ENCODE data around the gene KRTAP20-2. TPM values are rescaled to one million over a fixed set of nuclear protein-coding genes. Genes with fewer than 3 reads are reported as not detected.

KRTAP20-2 gene
- total RNA-seq: not detected

DNA sequence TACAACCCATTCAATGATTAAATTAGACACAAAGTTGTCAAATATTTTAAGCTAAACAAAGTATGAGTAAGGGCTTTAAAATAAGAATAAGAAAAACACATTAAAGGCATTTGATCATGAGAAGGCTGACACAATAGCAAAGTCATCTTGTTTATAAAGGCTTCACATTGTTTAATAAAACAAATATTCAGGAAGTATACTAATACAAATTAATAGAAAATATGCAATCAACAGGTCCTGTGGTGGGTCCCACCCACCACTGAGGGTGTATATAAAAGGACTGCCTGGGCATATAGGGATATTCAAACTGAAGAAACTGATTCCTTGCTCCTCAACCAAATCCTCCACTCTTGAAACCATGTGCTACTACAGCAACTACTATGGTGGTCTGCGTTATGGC lies at the start of gene KRTAP20-2:
Gene KRTAP20-2, plus strand, starts transcription at position 301 of the 400 bp plus-strand sequence. Its CDS starts 58 bp downstream, at position 359.
- 94 to 100% methylated on average over 1 of the region's 1 CpG for WGBS, 2 donors
- no peaks in the 10 kb centered on the region for H3K27me3 ChIP-seq
- no peak within 1 kb of the TSS for H3K27ac ChIP-seq
- TF ChIP-seq POLR2A (IDR thresholded peaks at IDR 0.05) (no peak), EP300 (IDR thresholded peaks at IDR 0.05) (no peak)
- TF ChIP-seq, protein P1, sequence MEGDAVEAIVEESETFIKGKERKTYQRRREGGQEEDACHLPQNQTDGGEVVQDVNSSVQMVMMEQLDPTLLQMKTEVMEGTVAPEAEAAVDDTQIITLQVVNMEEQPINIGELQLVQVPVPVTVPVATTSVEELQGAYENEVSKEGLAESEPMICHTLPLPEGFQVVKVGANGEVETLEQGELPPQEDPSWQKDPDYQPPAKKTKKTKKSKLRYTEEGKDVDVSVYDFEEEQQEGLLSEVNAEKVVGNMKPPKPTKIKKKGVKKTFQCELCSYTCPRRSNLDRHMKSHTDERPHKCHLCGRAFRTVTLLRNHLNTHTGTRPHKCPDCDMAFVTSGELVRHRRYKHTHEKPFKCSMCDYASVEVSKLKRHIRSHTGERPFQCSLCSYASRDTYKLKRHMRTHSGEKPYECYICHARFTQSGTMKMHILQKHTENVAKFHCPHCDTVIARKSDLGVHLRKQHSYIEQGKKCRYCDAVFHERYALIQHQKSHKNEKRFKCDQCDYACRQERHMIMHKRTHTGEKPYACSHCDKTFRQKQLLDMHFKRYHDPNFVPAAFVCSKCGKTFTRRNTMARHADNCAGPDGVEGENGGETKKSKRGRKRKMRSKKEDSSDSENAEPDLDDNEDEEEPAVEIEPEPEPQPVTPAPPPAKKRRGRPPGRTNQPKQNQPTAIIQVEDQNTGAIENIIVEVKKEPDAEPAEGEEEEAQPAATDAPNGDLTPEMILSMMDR (IDR thresholded peaks at IDR 0.05): no peak
- H3K36me3 ChIP-seq: no peaks in the 10 kb centered on the region
- no peaks in the 10 kb centered on the region for H3K4me1 ChIP-seq
- no peak within 1 kb of the TSS for H3K4me3 ChIP-seq
- no peaks in the 10 kb centered on the region for H3K9me3 ChIP-seq
- no peak for DNase-seq (ENCODE audit: low spot score in 2 of 2)

DNA sequence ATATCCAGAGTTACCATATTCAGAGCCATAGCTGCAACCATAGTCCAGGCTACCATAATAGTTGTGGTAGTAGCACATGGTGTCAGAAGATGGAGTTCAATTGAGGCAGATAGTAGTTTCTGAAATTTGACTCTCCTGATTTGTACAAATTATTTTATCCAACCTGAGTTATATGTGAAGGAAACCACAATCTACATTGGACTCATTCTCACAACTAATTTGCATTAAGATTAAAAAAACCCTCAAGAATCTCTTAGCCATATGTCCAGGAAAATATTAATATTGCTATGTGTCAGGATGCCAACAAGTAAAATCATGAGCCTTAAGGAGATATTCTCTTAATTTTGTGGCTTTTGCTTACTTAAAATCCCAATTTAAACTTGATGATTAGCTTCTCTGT lies 44.7 kb upstream of the KRTAP20-2 start, which contains the start of gene KRTAP22-2:
Gene KRTAP22-2, minus strand, starts transcription at position 101 of the 400 bp plus-strand sequence.
- no peak within 1 kb of the TSS for H3K4me3 ChIP-seq
- no peaks in the 10 kb centered on the region for H3K9me3 ChIP-seq
- no peaks in the 10 kb centered on the region for H3K36me3 ChIP-seq
- no peaks in the 10 kb centered on the region for H3K4me1 ChIP-seq
- no peaks in the 10 kb centered on the region for H3K27me3 ChIP-seq
- TF ChIP-seq, protein P1 (IDR thresholded peaks at IDR 0.05): no peak
- TF ChIP-seq EP300 (IDR thresholded peaks at IDR 0.05) (no peak), POLR2A (IDR thresholded peaks at IDR 0.05) (no peak)
- H3K27ac ChIP-seq: no peak within 1 kb of the TSS
- no peak for DNase-seq (ENCODE audit: low spot score in 2 of 2)

DNA sequence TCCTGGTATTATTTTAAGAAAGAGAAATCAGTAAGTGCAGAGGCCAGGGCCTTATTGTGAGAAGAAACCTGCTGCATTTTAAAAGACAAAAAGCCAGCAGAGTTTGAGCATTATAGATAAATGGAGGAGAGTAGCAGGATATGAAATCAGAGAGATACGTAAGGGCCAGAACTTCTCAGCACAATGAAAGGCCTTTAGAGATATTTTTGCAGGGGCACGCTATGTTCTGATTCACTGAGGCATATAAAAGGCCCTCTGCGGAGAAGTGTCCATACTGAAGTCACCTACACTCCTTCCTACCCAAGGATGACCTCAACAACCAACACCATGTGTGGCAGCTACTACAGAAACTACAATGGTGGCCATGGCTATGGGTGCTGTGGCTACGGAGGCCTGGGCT lies 42.9 kb upstream of the KRTAP20-2 start, which contains the start of gene KRTAP6-3:
Gene KRTAP6-3, plus strand, starts transcription at position 301 of the 400 bp plus-strand sequence. Its CDS starts 6 bp downstream, at position 307.
- TF ChIP-seq, protein P1 (IDR thresholded peaks at IDR 0.05): no peak
- no peak for TF ChIP-seq EP300 (IDR thresholded peaks at IDR 0.05)
- no peak for TF ChIP-seq POLR2A (IDR thresholded peaks at IDR 0.05)
- H3K36me3 ChIP-seq: no peaks in the 10 kb centered on the region
- 90 to 95% methylated on average over 4 of the region's 4 CpGs for WGBS, 2 donors
- H3K27ac ChIP-seq: no peak within 1 kb of the TSS
- no peak for DNase-seq (ENCODE audit: low spot score in 2 of 2)
- H3K4me3 ChIP-seq: no peak within 1 kb of the TSS
- no peaks in the 10 kb centered on the region for H3K27me3 ChIP-seq
- H3K4me1 ChIP-seq: no peaks in the 10 kb centered on the region
- no peaks in the 10 kb centered on the region for H3K9me3 ChIP-seq

DNA sequence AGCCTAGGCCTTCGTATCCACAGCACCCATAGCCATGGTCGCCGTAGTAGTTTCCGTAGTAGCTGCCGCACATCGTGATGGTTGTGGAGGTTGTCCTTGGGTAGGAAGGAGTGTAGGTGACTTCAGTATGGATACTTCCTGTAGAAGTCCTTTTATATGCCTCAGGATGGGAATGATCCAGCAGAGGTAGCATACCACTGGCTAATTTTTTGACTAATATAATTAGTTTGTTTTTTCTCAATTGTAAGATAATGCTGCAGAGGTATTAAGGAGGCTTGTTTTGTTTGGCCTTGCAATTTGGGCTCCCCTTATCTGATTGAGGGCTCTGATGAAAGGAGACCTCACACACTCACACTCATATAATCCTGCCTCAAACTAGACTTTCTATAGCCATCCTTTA lies 36.2 kb upstream of the KRTAP20-2 start, which contains the start of gene KRTAP6-2:
Gene KRTAP6-2, minus strand, starts transcription at position 101 of the 400 bp plus-strand sequence. Its CDS starts 28 bp downstream, at position 73.
- Histone ChIP-seq H3K4me1 (no peaks in the 10 kb centered on the region), H3K36me3 (no peaks in the 10 kb centered on the region), H3K27ac (no peak within 1 kb of the TSS), H3K4me3 (no peak within 1 kb of the TSS), H3K9me3 (no peaks in the 10 kb centered on the region), H3K27me3 (no peaks in the 10 kb centered on the region)
- DNase-seq (ENCODE audit: low spot score in 2 of 2): no peak
- 94 to 96% methylated on average over 5 to 6 of the region's 6 CpGs for WGBS, 2 donors
- TF ChIP-seq, protein P1 (IDR thresholded peaks at IDR 0.05): no peak
- TF ChIP-seq EP300 (IDR thresholded peaks at IDR 0.05) (no peak), POLR2A (IDR thresholded peaks at IDR 0.05) (no peak)

DNA sequence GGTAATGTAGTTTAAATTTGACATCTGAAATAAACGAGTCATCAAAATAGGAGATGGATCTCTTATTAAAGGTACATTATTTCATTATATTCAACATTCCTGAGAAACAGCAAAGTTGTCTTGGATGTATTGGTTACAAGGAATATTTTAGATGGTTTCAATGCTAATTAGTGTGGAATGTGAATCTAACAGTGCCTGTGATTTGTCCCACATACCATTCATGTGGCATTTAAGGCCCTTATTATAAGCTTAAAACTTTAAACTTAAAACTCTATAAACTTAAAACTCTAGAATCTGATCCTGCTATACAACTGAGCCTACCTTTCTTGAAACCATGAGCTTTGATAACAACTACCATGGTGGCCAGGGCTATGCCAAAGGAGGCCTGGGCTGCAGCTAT lies 34.2 kb upstream of the KRTAP20-2 start, which contains the start of gene KRTAP22-1:
Gene KRTAP22-1, plus strand, starts transcription at position 301 of the 400 bp plus-strand sequence.
- WGBS, 2 donors: 42 to 60% methylated on average over 1 of the region's 1 CpG
- Histone ChIP-seq H3K27me3 (no peaks in the 10 kb centered on the region), H3K4me3 (no peak within 1 kb of the TSS), H3K9me3 (no peaks in the 10 kb centered on the region), H3K4me1 (no peaks in the 10 kb centered on the region), H3K36me3 (no peaks in the 10 kb centered on the region), H3K27ac (no peak within 1 kb of the TSS)
- DNase-seq (ENCODE audit: low spot score in 2 of 2): no peak
- TF ChIP-seq POLR2A (IDR thresholded peaks at IDR 0.05) (no peak), EP300 (IDR thresholded peaks at IDR 0.05) (no peak)
- TF ChIP-seq, protein P1 (IDR thresholded peaks at IDR 0.05): no peak

Measured in tibial nerve (tissue), 4 donors.